Neuron (in vitro differentiated cells): Measurements from ENCODE around the gene CMTM7.

ENCODE experiments used
- H2AFZ ChIP-seq: one replicate; pipeline ENCODE4 v1.6.1; 2013; ENCODE audit warnings: low read depth, mild to moderate bottlenecking, inconsistent platforms, low read length, moderate library complexity
- H3K27me3 ChIP-seq: one replicate; pipeline ENCODE4 v1.6.1; 2013; ENCODE audit warnings: low read length; ENCODE audit not compliant: insufficient read depth
- H3K36me3 ChIP-seq: one replicate; pipeline ENCODE4 v1.6.1; 2013; ENCODE audit warnings: low read length; ENCODE audit not compliant: insufficient read depth
- H3K4me1 ChIP-seq: one replicate; pipeline ENCODE4 v1.6.1; 2013; ENCODE audit warnings: low read length; ENCODE audit not compliant: insufficient read depth
- H3K4me3 ChIP-seq: 2 replicates; pipeline ENCODE4 v1.5.1; 2013; ENCODE audit warnings: mild to moderate bottlenecking, low read length, moderate library complexity
- H3K9me3 ChIP-seq: one replicate; pipeline ENCODE4 v1.6.1; 2013; ENCODE audit warnings: low read length

The CMTM7 gene

DNA sequence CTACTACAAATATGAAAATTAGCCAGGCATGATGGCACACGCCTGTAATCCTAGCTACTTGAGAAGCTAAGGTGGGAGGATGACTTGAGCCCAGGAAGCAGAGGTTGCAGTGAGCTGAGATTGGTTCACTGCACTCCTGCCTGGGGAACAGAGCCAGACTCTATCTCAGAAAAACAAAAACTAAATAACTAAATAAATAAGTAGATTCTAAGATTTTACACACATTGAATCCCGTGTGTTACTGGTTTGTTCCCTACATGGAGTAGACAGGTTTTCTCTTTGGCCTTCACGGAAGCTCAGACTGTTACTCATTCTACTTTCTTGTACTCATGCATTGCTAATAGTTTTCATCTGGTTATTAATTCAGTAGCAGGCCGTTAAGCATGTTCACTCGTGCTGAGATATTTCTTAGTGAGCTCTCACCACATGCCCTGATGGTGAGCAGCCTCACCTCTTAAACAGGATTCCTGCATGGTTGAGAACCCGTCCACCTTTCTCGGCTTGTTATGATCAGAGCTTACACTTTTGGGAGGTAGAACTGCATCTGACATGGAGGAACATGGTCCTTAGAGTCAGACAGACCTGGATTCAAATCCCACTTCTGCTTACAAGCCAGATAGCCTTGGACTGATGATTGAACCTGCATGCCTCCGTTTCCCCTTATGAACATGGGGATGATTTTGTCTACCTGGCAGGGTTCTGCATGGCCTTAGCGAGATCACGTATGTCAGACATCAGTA lies 49.1 kb downstream of the CMTM7 start:
- Histone ChIP-seq H3K4me3 (no peak overlapping the region), H3K4me1 (no peaks in the 10 kb centered on the region), H3K27me3 (no peaks in the 10 kb centered on the region), H3K9me3 (peaks cover 5% of the 10 kb centered on the region), H3K36me3 (peaks cover 11% of the 10 kb centered on the region), H2AFZ (no peak overlapping the region)

GRCh38 chr3:32442766-32443165 lies 51.1 kb downstream of the CMTM7 start:
- Histone ChIP-seq H3K9me3 (peaks cover 9% of the 10 kb centered on the region), H3K27me3 (no peaks in the 10 kb centered on the region), H3K4me3 (no peak overlapping the region), H3K4me1 (no peaks in the 10 kb centered on the region), H2AFZ (no peak overlapping the region), H3K36me3 (peaks cover 13% of the 10 kb centered on the region)

DNA sequence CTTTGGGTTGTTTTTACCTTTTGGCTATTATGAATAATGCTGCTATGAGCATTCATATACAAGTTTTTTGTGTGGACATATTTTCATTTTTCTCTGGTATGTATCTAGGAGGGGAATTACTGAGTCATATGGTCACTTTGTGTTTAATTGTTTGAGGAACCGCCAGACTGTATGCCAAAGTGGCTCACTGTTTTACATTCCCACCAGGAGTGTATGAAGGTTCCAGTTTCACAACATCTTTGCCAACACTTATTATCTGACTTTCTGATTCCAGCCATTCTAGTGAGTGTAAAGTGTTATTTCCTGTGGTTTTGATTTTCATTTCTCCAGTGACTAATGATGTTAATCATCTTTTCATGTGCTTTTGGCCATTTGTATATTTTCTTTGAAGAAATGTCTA lies 51.8 kb downstream of the CMTM7 start:
- H3K4me3 ChIP-seq = no peak overlapping the region
- peaks cover 13% of the 10 kb centered on the region for H3K36me3 ChIP-seq
- H3K4me1 ChIP-seq = no peaks in the 10 kb centered on the region
- no peaks in the 10 kb centered on the region for H3K27me3 ChIP-seq
- no peak overlapping the region for H2AFZ ChIP-seq
- H3K9me3 ChIP-seq = peaks cover 9% of the 10 kb centered on the region

DNA sequence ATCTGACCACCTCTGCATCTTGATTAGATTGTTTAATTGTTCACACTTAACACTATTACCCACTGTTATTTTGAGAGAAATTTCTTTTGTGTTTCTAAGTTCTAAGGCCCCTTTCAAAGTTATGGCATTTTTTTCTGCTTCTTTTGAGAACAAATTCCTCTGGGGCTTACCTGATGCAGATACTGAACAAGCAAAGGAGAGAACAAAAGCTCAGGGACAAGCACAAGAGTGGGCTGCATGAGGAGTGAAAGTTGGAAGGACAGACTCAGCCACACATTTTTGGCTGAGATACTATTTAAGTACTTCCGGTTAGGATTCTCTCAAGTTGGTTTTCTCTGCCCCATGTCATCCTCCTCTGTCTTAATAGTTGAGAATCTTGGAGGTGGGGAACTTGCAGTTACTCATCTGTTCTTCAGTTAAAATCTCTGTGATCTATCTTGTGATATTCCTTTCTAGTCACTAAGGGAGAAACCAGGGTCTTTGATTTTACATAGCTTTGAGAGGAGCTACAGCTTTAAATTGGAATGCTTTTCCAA lies 56.3 kb downstream of the CMTM7 start:
- H3K4me1 ChIP-seq = peaks cover 11% of the 10 kb centered on the region
- peaks cover 6% of the 10 kb centered on the region for H3K9me3 ChIP-seq
- no peak overlapping the region for H3K4me3 ChIP-seq
- no peaks in the 10 kb centered on the region for H3K27me3 ChIP-seq
- H2AFZ ChIP-seq = no peak overlapping the region
- H3K36me3 ChIP-seq = peaks cover 13% of the 10 kb centered on the region

DNA sequence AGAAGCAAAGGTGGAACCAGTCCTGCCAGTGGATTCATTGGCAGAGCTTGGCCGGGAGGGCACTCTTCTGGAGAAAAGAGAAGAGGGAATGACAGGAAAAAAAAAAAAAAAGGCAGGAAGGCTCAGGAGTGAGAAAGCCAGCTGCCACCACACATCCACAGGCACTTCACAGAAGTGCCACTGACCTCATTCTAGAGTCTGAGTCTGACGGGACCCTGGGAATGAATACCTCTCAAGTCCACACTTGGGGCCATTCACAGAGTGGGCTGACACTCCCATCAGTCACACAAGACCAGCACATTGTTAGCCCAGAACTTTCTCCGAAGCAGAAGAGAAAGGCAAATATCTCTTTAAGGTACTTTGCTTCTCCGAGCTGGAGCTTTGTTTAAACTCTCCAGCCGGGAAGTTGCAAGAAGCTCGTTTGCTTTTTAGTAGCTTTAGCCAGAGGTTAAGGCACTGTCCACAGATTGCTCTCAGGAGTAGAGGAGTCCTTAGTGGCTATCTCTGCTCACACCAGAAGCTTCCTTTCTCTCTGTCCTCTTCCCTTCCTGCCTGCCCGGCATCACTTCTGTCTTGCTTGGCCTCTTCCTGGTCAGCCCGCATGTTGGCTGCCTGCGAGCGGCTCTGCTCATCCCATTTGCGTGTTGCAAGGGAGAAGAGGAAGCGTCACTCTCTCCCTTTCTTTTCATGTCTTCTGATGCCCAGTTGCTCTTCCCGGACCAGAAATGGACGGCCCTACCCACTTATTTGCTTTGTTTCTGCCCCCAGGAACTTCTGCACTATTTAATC lies 57.2 kb downstream of the CMTM7 start:
- no peaks in the 10 kb centered on the region for H3K27me3 ChIP-seq
- no peak overlapping the region for H2AFZ ChIP-seq
- peaks cover 6% of the 10 kb centered on the region for H3K9me3 ChIP-seq
- H3K4me1 ChIP-seq = peaks cover 11% of the 10 kb centered on the region
- peaks cover 9% of the 10 kb centered on the region for H3K36me3 ChIP-seq
- no peak overlapping the region for H3K4me3 ChIP-seq

DNA sequence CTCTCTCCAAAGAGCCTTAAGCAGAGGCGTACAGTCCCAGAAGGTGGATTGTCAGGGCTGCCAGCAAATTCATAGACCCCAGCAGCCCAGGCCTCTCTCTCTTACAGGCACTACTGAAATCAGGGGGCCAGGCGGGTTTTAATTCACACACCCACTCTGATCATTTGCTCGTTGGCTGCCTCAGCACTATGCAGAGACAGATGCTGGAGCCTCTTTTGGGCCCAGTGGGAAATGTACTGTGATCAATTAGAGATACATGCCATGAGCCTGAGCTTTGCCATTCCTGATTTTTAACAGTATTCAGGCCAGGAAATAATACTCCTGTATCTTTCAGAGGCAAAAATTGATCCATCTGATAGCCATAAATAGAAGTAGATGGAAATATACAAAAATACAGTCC lies 58.0 kb downstream of the CMTM7 start:
- Histone ChIP-seq H3K27me3 (no peaks in the 10 kb centered on the region), H3K36me3 (peaks cover 15% of the 10 kb centered on the region)

DNA sequence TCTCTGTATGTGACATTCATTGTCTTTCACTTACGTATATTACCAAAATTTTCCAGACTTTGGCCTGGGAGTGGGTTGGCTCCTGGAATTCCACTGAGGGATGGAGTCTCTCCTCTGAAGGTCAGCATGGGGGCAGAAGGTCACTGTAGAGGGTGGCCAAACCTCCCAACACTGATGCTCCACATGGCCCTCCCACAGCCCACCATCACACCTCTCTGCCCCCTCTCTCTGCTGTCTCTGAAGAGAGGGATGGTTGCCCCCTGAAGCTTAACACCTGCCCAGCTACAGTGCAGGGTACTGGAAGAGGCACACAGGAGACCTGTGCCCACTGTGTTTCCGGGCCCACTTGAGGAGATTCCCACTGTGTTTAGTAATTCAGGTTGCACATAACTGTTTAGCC lies 58.8 kb downstream of the CMTM7 start:
- peaks cover 11% of the 10 kb centered on the region for H3K4me1 ChIP-seq
- H2AFZ ChIP-seq = no peak overlapping the region
- no peak overlapping the region for H3K4me3 ChIP-seq
- H3K9me3 ChIP-seq = peaks cover 4% of the 10 kb centered on the region
- peaks cover 19% of the 10 kb centered on the region for H3K36me3 ChIP-seq
- no peaks in the 10 kb centered on the region for H3K27me3 ChIP-seq

More for the DNA sequence above, 58.0 kb downstream of the CMTM7 start:
- H2AFZ ChIP-seq = no peak overlapping the region
- peaks cover 11% of the 10 kb centered on the region for H3K4me1 ChIP-seq
- peaks cover 4% of the 10 kb centered on the region for H3K9me3 ChIP-seq
- H3K4me3 ChIP-seq = no peak overlapping the region

DNA sequence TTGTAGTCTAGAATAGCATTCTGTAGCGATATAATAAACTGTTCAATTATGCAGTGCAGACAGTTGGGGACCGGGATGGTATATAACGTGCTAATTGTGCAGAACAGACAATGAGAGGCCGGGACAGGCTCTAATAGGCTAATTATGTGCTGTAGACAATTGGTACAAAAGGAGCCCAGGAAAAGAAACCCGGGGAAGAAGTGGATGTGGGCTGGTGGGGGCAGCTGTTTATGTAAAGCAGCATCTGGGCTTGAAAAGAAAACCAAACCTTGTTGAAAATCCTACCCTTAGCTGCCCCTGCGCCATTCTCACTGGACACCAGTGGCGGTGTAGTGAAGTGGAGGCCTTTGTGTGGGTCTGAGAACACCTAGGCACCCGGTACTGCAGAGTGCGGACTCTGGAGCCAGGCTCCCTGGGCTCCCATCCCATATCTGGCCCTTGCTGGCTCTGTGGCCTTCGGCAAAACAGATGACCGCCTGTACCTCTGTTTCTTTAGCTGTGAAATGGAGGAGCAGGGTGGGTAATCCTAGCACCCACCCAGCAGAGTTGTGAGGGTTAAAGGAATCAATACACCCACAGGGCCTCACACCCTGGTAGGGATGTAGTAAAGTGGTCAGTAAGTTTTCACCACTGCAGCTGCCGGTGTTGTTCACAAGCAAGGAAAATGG lies 59.5 kb downstream of the CMTM7 start:
- Histone ChIP-seq H3K36me3 (peaks cover 19% of the 10 kb centered on the region), H3K9me3 (peaks cover 4% of the 10 kb centered on the region), H3K27me3 (no peaks in the 10 kb centered on the region), H2AFZ (no peak overlapping the region), H3K4me3 (no peak overlapping the region), H3K4me1 (peaks cover 11% of the 10 kb centered on the region)

DNA sequence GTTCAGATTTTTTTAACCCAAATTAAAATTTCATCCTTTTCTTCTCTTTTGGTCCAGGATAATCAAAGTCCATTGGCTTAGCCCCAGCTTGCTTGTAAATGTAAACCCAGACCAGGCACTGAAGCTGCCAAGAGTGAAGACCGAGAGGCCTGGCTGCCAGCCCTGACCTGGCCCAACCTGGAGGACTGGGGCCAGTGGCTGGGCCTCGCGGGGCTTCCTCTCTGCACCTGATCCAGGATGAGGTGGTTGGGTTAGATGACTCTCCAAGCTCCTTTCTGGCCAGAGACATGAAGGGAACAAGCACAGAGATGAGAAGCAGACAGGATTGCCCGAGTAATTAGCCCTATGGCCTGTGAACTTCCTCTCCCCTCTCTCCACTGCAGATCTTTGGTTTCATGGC lies 60.4 kb downstream of the CMTM7 start:
- Histone ChIP-seq H3K27me3 (no peaks in the 10 kb centered on the region), H3K36me3 (peaks cover 20% of the 10 kb centered on the region), H2AFZ (no peak overlapping the region), H3K4me3 (no peak overlapping the region), H3K4me1 (peaks cover 11% of the 10 kb centered on the region), H3K9me3 (no peaks in the 10 kb centered on the region)

DNA sequence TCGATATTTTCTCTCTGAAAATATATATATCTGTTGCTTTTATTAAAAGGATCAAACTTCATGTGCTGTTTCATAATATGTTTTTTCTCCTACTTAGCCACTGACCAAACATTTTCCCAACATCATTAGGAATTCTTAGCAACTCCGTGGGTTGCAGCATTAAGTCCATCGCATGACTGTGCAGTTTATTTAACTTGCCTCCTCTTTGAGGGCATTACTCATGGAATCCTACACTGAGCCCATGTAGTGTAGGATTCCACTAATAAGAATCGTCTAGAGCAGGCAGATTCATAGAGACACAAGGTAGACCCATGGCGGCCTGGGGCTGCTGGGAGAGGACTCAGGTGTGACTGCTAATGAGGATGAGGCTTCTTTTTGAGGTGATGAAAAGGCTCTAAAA lies 61.7 kb downstream of the CMTM7 start:
- Histone ChIP-seq H3K4me3 (no peak overlapping the region), H3K36me3 (peaks cover 20% of the 10 kb centered on the region), H2AFZ (no peak overlapping the region), H3K9me3 (no peaks in the 10 kb centered on the region), H3K27me3 (no peaks in the 10 kb centered on the region), H3K4me1 (peaks cover 11% of the 10 kb centered on the region)

DNA sequence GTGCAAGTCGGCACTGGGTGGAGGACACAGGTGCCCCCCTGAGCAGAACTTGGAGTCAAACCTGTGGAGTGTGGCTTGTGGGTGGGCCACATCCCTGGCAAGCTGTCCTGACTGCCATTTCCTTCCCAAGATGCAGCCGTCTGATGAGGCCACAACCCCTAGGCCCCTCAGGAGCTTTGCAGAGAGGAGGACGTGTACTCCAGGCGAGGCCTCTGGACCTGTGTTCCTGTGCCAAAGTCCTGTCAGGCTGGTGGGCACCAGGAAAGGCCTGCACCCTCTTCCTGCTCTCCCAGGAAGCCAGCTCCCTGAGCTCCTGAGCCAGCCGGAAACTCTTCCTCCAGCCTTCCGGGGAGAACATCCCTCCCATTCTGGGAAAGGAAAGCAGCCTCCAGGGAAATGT lies 62.5 kb downstream of the CMTM7 start:
- Histone ChIP-seq H2AFZ (no peak overlapping the region), H3K4me1 (peaks cover 11% of the 10 kb centered on the region), H3K4me3 (no peak overlapping the region), H3K36me3 (peaks cover 20% of the 10 kb centered on the region), H3K9me3 (no peaks in the 10 kb centered on the region), H3K27me3 (no peaks in the 10 kb centered on the region)

- H3K36me3 ChIP-seq = peaks cover 20% of the 10 kb centered on the region
- H3K4me3 ChIP-seq = no peak overlapping the region
- H3K9me3 ChIP-seq = no peaks in the 10 kb centered on the region
- no peak overlapping the region for H2AFZ ChIP-seq
- H3K4me1 ChIP-seq = peaks cover 18% of the 10 kb centered on the region
- no peaks in the 10 kb centered on the region for H3K27me3 ChIP-seq
These were observed 63.3 kb downstream of the CMTM7 start for GRCh38 chr3:32454731-32455608.
